Measurements from ENCODE around the gene NPBWR2.

DNA sequence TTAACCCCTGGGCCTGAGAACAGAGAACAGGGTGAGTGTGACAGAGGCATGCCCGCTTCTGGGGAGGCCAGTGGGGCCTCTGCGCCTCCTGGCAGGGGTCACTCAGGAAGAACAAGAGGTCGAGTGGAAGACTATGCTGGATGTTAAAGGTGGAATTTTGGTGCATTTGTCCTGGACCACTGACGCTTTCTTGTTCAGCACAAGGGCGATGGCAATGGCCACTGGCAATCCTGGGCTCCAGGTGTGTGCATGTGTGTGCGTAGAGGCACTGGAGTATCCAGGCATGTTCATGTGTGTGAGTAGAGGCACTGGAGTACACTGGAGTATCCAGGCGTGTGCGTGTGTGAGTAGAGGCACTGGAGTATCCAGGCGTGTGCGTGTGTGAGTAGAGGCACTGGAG is 23.5 kb upstream of the NPBWR2 start:
- TF ChIP-seq, protein P1, sequence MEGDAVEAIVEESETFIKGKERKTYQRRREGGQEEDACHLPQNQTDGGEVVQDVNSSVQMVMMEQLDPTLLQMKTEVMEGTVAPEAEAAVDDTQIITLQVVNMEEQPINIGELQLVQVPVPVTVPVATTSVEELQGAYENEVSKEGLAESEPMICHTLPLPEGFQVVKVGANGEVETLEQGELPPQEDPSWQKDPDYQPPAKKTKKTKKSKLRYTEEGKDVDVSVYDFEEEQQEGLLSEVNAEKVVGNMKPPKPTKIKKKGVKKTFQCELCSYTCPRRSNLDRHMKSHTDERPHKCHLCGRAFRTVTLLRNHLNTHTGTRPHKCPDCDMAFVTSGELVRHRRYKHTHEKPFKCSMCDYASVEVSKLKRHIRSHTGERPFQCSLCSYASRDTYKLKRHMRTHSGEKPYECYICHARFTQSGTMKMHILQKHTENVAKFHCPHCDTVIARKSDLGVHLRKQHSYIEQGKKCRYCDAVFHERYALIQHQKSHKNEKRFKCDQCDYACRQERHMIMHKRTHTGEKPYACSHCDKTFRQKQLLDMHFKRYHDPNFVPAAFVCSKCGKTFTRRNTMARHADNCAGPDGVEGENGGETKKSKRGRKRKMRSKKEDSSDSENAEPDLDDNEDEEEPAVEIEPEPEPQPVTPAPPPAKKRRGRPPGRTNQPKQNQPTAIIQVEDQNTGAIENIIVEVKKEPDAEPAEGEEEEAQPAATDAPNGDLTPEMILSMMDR (IDR thresholded peaks at IDR 0.05): no peak
- TF ChIP-seq POLR2AphosphoS5 (IDR thresholded peaks at IDR 0.05; ENCODE audit: low read depth, low read length): no peak
- TF ChIP-seq, protein P2, sequence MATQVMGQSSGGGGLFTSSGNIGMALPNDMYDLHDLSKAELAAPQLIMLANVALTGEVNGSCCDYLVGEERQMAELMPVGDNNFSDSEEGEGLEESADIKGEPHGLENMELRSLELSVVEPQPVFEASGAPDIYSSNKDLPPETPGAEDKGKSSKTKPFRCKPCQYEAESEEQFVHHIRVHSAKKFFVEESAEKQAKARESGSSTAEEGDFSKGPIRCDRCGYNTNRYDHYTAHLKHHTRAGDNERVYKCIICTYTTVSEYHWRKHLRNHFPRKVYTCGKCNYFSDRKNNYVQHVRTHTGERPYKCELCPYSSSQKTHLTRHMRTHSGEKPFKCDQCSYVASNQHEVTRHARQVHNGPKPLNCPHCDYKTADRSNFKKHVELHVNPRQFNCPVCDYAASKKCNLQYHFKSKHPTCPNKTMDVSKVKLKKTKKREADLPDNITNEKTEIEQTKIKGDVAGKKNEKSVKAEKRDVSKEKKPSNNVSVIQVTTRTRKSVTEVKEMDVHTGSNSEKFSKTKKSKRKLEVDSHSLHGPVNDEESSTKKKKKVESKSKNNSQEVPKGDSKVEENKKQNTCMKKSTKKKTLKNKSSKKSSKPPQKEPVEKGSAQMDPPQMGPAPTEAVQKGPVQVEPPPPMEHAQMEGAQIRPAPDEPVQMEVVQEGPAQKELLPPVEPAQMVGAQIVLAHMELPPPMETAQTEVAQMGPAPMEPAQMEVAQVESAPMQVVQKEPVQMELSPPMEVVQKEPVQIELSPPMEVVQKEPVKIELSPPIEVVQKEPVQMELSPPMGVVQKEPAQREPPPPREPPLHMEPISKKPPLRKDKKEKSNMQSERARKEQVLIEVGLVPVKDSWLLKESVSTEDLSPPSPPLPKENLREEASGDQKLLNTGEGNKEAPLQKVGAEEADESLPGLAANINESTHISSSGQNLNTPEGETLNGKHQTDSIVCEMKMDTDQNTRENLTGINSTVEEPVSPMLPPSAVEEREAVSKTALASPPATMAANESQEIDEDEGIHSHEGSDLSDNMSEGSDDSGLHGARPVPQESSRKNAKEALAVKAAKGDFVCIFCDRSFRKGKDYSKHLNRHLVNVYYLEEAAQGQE (IDR thresholded peaks at IDR 0.05; ENCODE audit: insufficient read depth in 1 of 2, low read depth in 2 of 2, low read length in 1 of 2): no peak
